Peyer's patch (tissue), 4 donors: ENCODE results near the gene BLVRA. TPM values are rescaled to one million over a fixed set of nuclear protein-coding genes. Genes with fewer than 3 reads are reported as not detected.

Source experiments
- DNase-seq, 3 donors: peaks; one replicate each; pipeline ENCODE4 v3.0.0-alpha.2; 2017 to 2019
- H3K27ac ChIP-seq, 4 donors: fragments of 200-600 bp; sonication (generic); one replicate each; pipeline ENCODE4 v1.5.1; 2016 to 2019
- H3K27me3 ChIP-seq, 2 donors: fragments of 200-600 bp; sonication (generic); one replicate each; pipeline ENCODE4 v1.5.1; 2019
- H3K36me3 ChIP-seq, 3 donors: fragments of 200-600 bp; sonication (generic); one replicate each; pipeline ENCODE4 v1.5.1; 2016 to 2019
- H3K4me1 ChIP-seq, 4 donors: fragments of 200-600 bp; sonication (generic); one replicate each; pipeline ENCODE4 v1.5.1; 2016 to 2019
- H3K4me3 ChIP-seq, 4 donors: fragments of 200-600 bp; sonication (generic); 1 replicate in 3 of 4; 2 replicates in 1 of 4; pipeline ENCODE4 v1.5.1; 2016 to 2019; ENCODE audit warnings: mild to moderate bottlenecking in 1 of 4
- H3K9me3 ChIP-seq, 4 donors: fragments of 200-600 bp; sonication (generic); one replicate each; pipeline ENCODE4 v1.5.1; 2016 to 2019; ENCODE audit warnings: mild to moderate bottlenecking in 1 of 4
- POLR2A ChIP-seq, 2 donors: fragments of 450-650 bp; IDR thresholded peaks; one replicate each; pipeline ENCODE4 v1.5.1; 2017; ENCODE audit warnings: antibody characterized with exemption in 2 of 2, mild to moderate bottlenecking in 2 of 2, moderate library complexity in 2 of 2
- total RNA-seq, 4 donors: library from RNA; depleted of rRNA; stranded (reverse); fragments of >200 nt; gene quantifications; one replicate each; pipeline ENCODE4 v1.1.0, GENCODE V29; 2016
- TF ChIP-seq, protein P1 (sequence below), 6 experiments: fragments of 450-650 bp in 4 of 6; fragments of 200-600 bp in 2 of 6; sonication (generic) in 1 of 6; IDR thresholded peaks; one replicate each; pipeline ENCODE4 v1.5.1; 2017 to 2019; ENCODE audit warnings: antibody characterized with exemption in 6 of 6, mild to moderate bottlenecking in 3 of 6, moderate library complexity in 1 of 6

Gene BLVRA
- total RNA-seq, 4 donors from 2014 or later: 2.8 to 38.8 (median 11.5) TPM

DNA sequence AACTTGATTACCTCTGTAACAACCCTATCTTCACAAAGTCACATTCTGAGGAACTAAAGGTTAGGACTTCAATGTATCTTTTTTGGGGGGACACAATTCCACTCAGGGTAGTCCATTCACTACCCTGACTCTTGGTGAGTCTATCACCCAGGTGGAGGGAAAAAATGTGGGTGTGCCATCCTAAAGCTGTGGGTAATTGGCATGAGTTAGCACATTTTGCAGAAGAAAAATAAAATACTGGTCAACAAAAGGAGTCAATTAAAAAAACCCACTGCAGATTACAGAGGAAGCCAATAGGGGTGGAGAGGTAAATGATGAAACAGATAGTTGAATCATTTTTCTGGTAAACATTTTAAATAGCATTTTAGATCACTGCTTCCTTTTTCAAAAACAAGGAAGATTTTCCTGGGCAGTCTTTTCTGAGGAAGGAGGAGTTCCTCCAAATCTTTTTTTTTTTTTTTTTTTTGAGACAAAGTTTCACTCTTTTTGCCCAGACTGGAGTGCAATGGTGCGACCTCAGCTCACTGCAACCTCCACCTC is 5.1 kb upstream of the BLVRA start:
- DNase-seq: no peak
- H3K4me3 ChIP-seq: no peak overlapping the region
- no peak for TF ChIP-seq POLR2A (IDR thresholded peaks at IDR 0.05)

DNA sequence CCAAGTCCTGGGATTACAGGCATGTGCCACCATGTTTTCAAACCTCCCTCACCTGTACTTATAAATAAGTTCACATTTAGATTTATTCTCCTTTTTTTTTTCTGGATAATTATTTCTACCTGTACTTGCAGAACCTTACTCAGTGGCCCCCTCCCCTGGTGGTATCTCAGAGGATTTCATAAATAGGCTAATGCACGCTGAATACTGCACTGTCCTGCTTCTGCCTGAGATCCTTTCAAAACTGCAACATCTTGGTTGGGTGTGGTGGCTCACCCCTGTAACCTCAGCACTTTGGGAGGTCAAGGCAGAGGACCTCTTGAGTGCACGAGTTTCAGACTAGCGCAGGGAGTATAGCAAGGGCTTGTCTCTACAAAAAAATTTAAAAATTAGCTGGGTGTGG is 4.6 kb upstream of the BLVRA start:
- Histone ChIP-seq H3K27ac (no peak overlapping the region), H3K4me3 (no peak overlapping the region), H3K9me3 (no peaks in the 10 kb centered on the region), H3K27me3 (no peaks in the 10 kb centered on the region), H3K4me1 (peaks cover 0 to 6% (median 0%) of the 10 kb centered on the region in 4 donors), H3K36me3 (no peaks in the 10 kb centered on the region)
- no peak for DNase-seq
- TF ChIP-seq, protein P1, sequence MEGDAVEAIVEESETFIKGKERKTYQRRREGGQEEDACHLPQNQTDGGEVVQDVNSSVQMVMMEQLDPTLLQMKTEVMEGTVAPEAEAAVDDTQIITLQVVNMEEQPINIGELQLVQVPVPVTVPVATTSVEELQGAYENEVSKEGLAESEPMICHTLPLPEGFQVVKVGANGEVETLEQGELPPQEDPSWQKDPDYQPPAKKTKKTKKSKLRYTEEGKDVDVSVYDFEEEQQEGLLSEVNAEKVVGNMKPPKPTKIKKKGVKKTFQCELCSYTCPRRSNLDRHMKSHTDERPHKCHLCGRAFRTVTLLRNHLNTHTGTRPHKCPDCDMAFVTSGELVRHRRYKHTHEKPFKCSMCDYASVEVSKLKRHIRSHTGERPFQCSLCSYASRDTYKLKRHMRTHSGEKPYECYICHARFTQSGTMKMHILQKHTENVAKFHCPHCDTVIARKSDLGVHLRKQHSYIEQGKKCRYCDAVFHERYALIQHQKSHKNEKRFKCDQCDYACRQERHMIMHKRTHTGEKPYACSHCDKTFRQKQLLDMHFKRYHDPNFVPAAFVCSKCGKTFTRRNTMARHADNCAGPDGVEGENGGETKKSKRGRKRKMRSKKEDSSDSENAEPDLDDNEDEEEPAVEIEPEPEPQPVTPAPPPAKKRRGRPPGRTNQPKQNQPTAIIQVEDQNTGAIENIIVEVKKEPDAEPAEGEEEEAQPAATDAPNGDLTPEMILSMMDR (IDR thresholded peaks at IDR 0.05): no peak
- no peak for TF ChIP-seq POLR2A (IDR thresholded peaks at IDR 0.05)

More for the DNA sequence above, 5.1 kb upstream of the BLVRA start:
- Histone ChIP-seq H3K9me3 (no peaks in the 10 kb centered on the region), H3K27ac (no peak overlapping the region), H3K36me3 (no peaks in the 10 kb centered on the region), H3K27me3 (no peaks in the 10 kb centered on the region), H3K4me1 (peaks cover 0 to 6% (median 0%) of the 10 kb centered on the region in 4 donors)

- no peak for DNase-seq
- Histone ChIP-seq H3K27me3 (no peaks in the 10 kb centered on the region), H3K27ac (no peak overlapping the region), H3K4me1 (peaks cover 0 to 11% (median 0%) of the 10 kb centered on the region in 4 donors), H3K36me3 (no peaks in the 10 kb centered on the region), H3K9me3 (no peaks in the 10 kb centered on the region), H3K4me3 (no peak overlapping the region)
- no peak for TF ChIP-seq POLR2A (IDR thresholded peaks at IDR 0.05)
- TF ChIP-seq, protein P1 (IDR thresholded peaks at IDR 0.05): no peak
Measured at GRCh38 chr7:43754596-43754995, 3.9 kb upstream of the BLVRA start.

DNA sequence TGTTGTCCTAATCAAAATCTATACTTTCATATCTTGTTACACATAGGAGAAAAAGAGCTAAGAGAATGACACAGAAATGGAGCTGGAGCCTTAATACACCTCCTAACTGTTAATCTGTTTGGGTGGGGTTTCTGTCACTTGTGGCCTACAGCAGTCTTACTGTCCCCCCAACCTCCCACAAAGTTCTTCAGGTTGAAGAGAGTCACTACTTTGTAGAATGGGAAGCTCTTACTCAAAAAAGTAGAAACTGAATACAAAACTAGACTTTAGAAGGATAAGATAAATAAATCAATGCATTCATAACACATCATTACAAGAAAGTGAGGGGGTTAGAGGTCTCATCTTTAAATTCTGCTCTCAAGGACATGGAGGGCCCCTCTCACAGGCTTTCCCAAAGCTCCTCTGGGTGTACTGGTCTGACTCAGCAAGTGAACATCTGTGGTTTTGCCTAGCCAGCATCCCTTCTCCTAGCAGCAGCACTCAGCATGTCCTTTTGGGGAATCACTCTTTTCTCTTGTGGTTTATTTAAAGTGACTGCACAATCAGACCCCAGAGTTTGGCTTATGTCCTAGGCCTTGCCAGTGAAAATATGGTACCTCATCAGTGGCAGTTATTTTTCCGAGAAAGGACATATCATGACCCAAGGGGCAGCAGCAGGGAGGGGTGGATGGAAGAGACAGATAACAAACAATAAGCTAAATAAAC is 2.0 kb upstream of the BLVRA start:
- H3K9me3 ChIP-seq: no peaks in the 10 kb centered on the region
- no peaks in the 10 kb centered on the region for H3K27me3 ChIP-seq
- H3K27ac ChIP-seq: no peak overlapping the region
- DNase-seq: no peak
- TF ChIP-seq, protein P1 (IDR thresholded peaks at IDR 0.05): no peak
- no peak for TF ChIP-seq POLR2A (IDR thresholded peaks at IDR 0.05)
- H3K36me3 ChIP-seq: no peaks in the 10 kb centered on the region
- H3K4me1 ChIP-seq: peaks cover 0 to 18% (median 0%) of the 10 kb centered on the region in 4 donors
- H3K4me3 ChIP-seq: no peak overlapping the region

DNA sequence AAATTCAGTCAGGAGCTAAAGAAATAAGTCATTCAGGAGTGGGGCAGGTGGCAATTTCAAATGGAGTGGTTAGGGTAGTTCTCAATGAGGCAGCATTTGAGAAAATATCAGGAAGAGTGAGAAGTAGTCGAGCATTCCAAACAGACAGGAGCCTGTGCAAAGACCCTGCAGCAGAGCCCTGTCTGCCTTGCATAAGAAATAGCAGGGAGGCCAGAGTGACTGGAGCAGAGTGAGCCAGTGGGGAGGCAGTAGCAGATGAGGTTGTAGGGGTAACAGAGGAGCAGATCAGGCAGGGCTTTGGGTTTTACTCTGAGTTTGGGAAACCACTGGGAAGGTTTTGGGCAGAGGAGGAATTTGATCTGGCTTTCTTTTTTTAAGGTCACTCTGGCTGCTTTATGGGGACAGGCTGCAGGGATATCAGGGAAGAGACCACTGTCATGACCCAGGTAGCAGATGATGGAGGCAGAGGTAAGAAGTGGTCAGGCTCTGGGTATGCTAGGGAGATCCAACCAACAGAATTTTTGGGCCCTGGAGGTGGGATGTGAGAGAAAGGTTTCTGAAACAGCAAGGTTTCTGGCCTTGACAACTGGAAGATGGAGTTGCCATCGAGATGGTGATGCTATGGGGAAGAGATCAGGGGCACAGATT is 1.3 kb upstream of the BLVRA start:
- no peak overlapping the region for H3K27ac ChIP-seq
- DNase-seq: no peak
- H3K4me1 ChIP-seq: peaks cover 0 to 18% (median 0%) of the 10 kb centered on the region in 4 donors

More for the DNA sequence above, 1.3 kb upstream of the BLVRA start:
- Histone ChIP-seq H3K4me3 (no peak overlapping the region), H3K36me3 (no peaks in the 10 kb centered on the region), H3K9me3 (no peaks in the 10 kb centered on the region), H3K27me3 (no peaks in the 10 kb centered on the region)
- no peak for TF ChIP-seq POLR2A (IDR thresholded peaks at IDR 0.05)
- TF ChIP-seq, protein P1 (IDR thresholded peaks at IDR 0.05): no peak
